Thymus (tissue), 14 donors: ENCODE measurements around the gene DDX55. TPM values are rescaled to one million over a fixed set of nuclear protein-coding genes. Genes with fewer than 3 reads are reported as not detected.
"Not testable (repeated sequence)": the region's sequence is repeated elsewhere in the genome, so short reads cannot be mapped to it uniquely, and the experiment has no call there.

Experiments
- DNase-seq, 9 donors: peaks; one replicate each; pipeline ENCODE4 v3.0.0-alpha.2; 2013; ENCODE audit warnings: low spot score in 9 of 9, low read depth in 6 of 9, missing footprints in 1 of 9
- H3K27ac ChIP-seq, 2 donors: one replicate each; pipeline ENCODE4 v1.5.1; 2013; ENCODE audit warnings: control low read depth in 1 of 2, low read depth in 1 of 2, low read length in 1 of 2, mild to moderate bottlenecking in 1 of 2, moderate library complexity in 1 of 2
- H3K27me3 ChIP-seq, 2 donors: one replicate each; pipeline ENCODE4 v1.5.1; 2013; ENCODE audit warnings: low read length in 1 of 2; ENCODE audit not compliant: control insufficient read depth in 2 of 2, insufficient read depth in 1 of 2
- H3K36me3 ChIP-seq, 2 donors: one replicate each; pipeline ENCODE4 v1.5.1; 2013; ENCODE audit warnings: low read length in 1 of 2, mild to moderate bottlenecking in 1 of 2, moderate library complexity in 1 of 2; ENCODE audit not compliant: control insufficient read depth in 2 of 2, insufficient read depth in 2 of 2
- H3K4me1 ChIP-seq, 2 donors: one replicate each; pipeline ENCODE4 v1.5.1; 2013; ENCODE audit warnings: low read length in 2 of 2; ENCODE audit not compliant: control insufficient read depth in 2 of 2, insufficient read depth in 2 of 2
- H3K4me3 ChIP-seq, 2 donors: one replicate each; pipeline ENCODE4 v1.5.1; 2013; ENCODE audit warnings: low read length in 2 of 2, control low read depth in 1 of 2, mild to moderate bottlenecking in 1 of 2
- H3K9me3 ChIP-seq, 2 donors: one replicate each; pipeline ENCODE4 v1.5.1; 2013; ENCODE audit warnings: low read length in 1 of 2, mild to moderate bottlenecking in 1 of 2; ENCODE audit not compliant: control insufficient read depth in 2 of 2, insufficient read depth in 1 of 2
- WGBS: extraction: QIAGEN DNeasy Blood & Tissue Kit; methylation state at CpG from one replicate; pipeline ENCODE4 v1.1.7; 2013; 5-methylcytosine and 5-hydroxymethylcytosine counted together
- long read RNA-seq, 10 donors: transcript quantifications; one replicate each; lab custom pipeline, GENCODE V29; 2026
- polyA plus RNA-seq: library from polyadenylated mRNA; stranded (reverse); fragments of 200-250 nt; gene quantifications from one replicate; pipeline ENCODE4 v1.2.3, GENCODE V29; 2013
- total RNA-seq: library from RNA; stranded (reverse); fragments of 120-200 nt; gene quantifications from one replicate; pipeline ENCODE4 v1.2.4, GENCODE V29; 2013
- donor health status: healthy.

DDX55 gene
- total RNA-seq (29.4 TPM), polyA plus RNA-seq (19.5 TPM)
- long read RNA-seq, donor 1: 0 reads
- long read RNA-seq, donor 2: 0 reads
- long read RNA-seq, donor 3, partial matches to known transcripts: 38 of 40 reads
- long read RNA-seq, donor 3, other reads (novel, unspliced or antisense): 0 of 40 reads
- long read RNA-seq, donor 4, partial matches to known transcripts: 44 of 70 reads
- long read RNA-seq, donor 4, other reads (novel, unspliced or antisense): 23 of 70 reads
- long read RNA-seq, donor 5, partial matches to known transcripts: 62 of 109 reads
- long read RNA-seq, donor 5, other reads (novel, unspliced or antisense): 43 of 109 reads
- long read RNA-seq, donor 6, partial matches to known transcripts: 18 of 21 reads
- long read RNA-seq, donor 6, other reads (novel, unspliced or antisense): 0 of 21 reads
- long read RNA-seq, donor 7, partial matches to known transcripts: 9 of 10 reads
- long read RNA-seq, donor 7, other reads (novel, unspliced or antisense): 0 of 10 reads
- long read RNA-seq, donor 8, partial matches to known transcripts: 7 of 8 reads
- long read RNA-seq, donor 8, other reads (novel, unspliced or antisense): 0 of 8 reads
- long read RNA-seq, donor 9, partial matches to known transcripts: 15 of 17 reads
- long read RNA-seq, donor 9, other reads (novel, unspliced or antisense): 0 of 17 reads
- long read RNA-seq, donor 10, partial matches to known transcripts: 8 of 11 reads
- long read RNA-seq, donor 10, other reads (novel, unspliced or antisense): 0 of 11 reads

DNA sequence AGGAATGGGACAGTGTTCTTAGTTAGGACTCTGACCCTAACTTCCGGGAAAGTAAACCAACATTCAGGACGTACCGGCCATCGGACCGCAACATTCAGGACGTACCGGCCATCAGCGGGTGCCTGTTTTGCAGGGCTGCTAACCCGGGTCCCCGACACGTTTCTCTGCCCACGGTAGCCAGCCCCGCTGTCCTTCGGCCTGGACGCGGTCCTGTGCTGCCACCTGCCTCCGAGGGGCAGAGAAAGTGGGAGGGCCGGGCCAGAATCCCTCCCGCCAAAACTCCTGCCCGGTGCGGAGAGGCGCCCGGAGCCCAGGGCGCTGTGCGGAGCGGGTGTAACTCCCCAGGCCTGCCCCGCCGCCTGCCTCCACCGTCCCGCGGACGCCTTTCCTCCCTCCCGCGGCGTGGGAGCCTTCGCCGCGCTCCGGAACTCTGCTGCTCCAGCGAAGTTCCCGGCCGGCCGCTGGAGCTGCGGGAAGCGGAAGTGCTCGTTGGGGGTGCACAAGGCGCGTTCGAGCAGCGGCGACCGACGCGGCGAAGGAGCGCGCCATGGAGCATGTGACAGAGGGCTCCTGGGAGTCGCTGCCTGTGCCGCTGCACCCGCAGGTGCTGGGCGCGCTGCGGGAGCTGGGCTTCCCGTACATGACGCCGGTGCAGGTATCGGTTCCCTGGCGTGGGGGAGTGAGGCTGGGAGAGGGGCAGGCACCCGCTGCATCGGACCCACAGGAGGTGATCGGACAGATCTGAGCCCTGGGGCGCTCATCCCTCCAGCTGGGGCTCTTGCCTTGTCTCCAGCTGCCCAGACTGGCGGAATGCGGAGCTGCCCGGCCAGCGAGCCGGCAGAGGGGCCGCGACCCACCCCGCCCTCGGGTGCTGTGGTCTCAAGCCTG is at the start of gene DDX55:
TSS of gene DDX55 (plus strand) at position 498 of the 888 bp plus-strand sequence. CDS start at position 548, 50 bp downstream.
- no peaks in the 10 kb centered on the region for H3K27me3 ChIP-seq
- DNase-seq: peak; percentile 65 to 93 (median 80)
- H3K9me3 ChIP-seq: no peaks in the 10 kb centered on the region
- under 1% methylated on average over 81 of the region's 81 CpGs for WGBS
- H3K36me3 ChIP-seq: peaks cover 21 to 49% of the 10 kb centered on the region in 2 donors
- peak within 1 kb of the TSS; percentile 84 to 99 for H3K4me3 ChIP-seq
- peaks cover 6 to 27% of the 10 kb centered on the region in 2 donors for H3K4me1 ChIP-seq
- H3K27ac ChIP-seq: peak within 1 kb of the TSS; percentile 85

GRCh38 chr12:123554136-123554535 is 47.8 kb upstream of the DDX55 start:
- H3K4me3 ChIP-seq, H3K9me3 ChIP-seq, H3K27ac ChIP-seq, H3K36me3 ChIP-seq, DNase-seq, H3K4me1 ChIP-seq, H3K27me3 ChIP-seq: not testable (repeated sequence)
- WGBS: 83% methylated on average over 2 of the region's 2 CpGs

DNA sequence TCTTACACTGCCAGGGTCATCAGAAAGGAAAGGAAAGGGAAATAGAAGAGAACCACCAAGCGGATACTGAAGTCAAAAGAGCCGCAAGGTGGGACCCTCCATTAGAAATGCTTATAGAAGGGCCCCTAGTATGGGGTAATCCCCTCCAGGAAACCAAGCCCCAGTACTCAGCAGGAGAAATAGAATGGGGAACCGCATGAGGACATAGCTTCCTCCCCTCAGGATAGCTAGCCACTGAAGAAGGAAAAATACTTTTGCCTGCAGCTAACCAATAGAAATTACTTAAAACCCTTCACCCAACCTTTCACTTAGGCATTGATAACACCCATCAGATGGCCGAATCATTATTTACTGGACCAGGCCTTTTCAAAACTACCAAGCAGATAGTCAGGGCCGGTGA is 47.1 kb upstream of the DDX55 start:
- H3K36me3 ChIP-seq, H3K9me3 ChIP-seq, H3K27ac ChIP-seq, H3K4me1 ChIP-seq, H3K4me3 ChIP-seq, DNase-seq, H3K27me3 ChIP-seq: not testable (repeated sequence)
- WGBS: 95% methylated on average over 5 of the region's 5 CpGs

DNA sequence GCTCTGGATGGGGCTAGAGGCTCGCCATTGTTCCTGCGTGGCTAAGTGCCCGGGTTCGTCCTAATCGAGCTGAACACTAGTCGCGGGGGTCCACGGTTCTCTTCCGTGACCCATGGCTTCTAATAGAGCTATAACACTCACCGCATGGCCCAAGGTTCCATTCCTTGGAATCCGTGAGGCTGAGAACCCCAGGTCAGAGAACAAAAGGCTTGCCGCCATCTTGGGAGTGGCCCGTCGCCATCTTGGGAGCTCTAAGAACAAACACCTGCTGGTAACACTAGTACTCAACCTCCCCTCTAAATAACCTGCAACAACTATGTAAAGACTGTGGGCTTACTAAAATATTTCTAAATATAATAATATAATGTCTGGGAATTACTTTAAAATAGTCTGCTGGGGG is 43.4 kb upstream of the DDX55 start:
- H3K9me3 ChIP-seq, DNase-seq: not testable (repeated sequence)
- WGBS: 97% methylated on average over 14 of the region's 14 CpGs

DNA sequence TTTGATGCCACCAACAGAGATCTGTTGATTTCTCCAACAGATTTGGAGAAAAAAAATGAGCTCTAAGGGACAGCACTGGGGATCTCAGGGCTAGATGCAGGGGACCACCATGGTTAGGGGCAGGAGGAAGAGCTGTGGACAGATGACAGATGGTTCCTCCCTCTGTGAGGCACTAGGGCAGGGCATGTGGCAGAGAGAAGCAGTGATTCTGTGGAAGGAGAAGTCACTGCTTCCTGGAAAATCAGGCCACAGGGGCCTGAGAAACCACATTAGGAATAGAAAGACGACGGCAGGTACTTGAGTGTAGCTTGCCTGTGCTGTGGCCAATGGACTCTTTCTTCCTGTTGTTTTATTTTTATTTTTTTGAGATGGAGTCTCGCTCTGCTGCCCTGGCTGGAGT is 42.4 kb upstream of the DDX55 start:
- no peaks in the 10 kb centered on the region for H3K9me3 ChIP-seq
- H3K4me3 ChIP-seq: no peak overlapping the region
- H3K27ac ChIP-seq: no peak overlapping the region
- no peak for DNase-seq
- WGBS: 28% methylated on average over 3 of the region's 3 CpGs
- H3K27me3 ChIP-seq: no peaks in the 10 kb centered on the region
- no peaks in the 10 kb centered on the region for H3K36me3 ChIP-seq
- H3K4me1 ChIP-seq: no peaks in the 10 kb centered on the region

More for the DNA sequence above, 43.4 kb upstream of the DDX55 start:
- H3K4me1 ChIP-seq, H3K27ac ChIP-seq, H3K27me3 ChIP-seq, H3K36me3 ChIP-seq, H3K4me3 ChIP-seq: not testable (repeated sequence)

GRCh38 chr12:123571343-123571813 is 30.5 kb upstream of the DDX55 start:
- no peak overlapping the region for H3K27ac ChIP-seq
- 94% methylated on average over 4 of the region's 4 CpGs for WGBS
- no peak overlapping the region for H3K4me3 ChIP-seq
- no peaks in the 10 kb centered on the region for H3K27me3 ChIP-seq
- H3K4me1 ChIP-seq: peaks cover 5 to 13% of the 10 kb centered on the region in 2 donors
- no peak for DNase-seq
- no peaks in the 10 kb centered on the region for H3K36me3 ChIP-seq
- H3K9me3 ChIP-seq: no peaks in the 10 kb centered on the region

DNA sequence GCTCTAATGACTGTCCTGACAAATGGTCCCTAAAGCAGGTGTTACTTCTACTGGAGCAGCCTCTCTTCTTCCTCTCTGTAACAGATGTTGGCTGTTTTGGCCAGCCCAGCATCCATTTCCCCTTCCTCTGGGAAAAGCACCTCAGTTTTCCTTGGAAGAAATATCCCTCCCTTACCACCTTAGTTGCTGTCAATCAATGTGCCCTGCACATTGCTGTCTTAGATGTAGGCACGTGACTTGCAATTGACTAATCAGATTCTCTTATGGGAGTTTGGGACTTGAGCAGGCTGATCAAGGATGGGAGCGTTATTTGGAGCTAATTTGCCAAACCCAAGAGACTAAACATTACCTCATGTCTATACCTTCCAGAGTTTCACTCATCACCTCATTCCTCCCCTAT is 29.5 kb upstream of the DDX55 start:
- H3K4me3 ChIP-seq: no peak overlapping the region
- H3K36me3 ChIP-seq: no peaks in the 10 kb centered on the region
- no peaks in the 10 kb centered on the region for H3K27me3 ChIP-seq
- H3K9me3 ChIP-seq: no peaks in the 10 kb centered on the region
- H3K27ac ChIP-seq: no peak overlapping the region
- H3K4me1 ChIP-seq: peaks cover 5 to 13% of the 10 kb centered on the region in 2 donors
- WGBS: 66% methylated on average over 2 of the region's 2 CpGs
- DNase-seq: no peak

DNA sequence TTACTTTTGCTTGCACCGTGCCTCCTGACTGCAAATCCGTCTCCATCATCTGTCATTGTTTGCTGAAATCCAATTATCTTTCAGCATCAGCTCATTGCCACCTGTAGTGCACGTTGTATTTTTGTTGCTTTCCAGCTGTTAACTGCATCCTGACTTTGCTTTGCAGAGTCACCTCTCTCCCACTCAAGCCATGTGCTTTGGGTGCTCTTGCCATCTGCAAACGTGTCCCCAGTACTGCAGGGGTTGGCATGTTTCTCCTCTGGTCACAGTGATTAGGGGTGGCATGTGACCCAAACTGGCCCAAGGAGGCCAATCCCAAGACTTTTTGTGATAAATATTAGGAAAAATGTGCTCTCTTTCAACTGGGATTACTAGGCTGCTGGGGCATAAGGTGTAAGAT is 28.0 kb upstream of the DDX55 start:
- Histone ChIP-seq H3K27me3 (no peaks in the 10 kb centered on the region), H3K4me3 (no peak overlapping the region)
- 48% methylated on average over 4 of the region's 4 CpGs for WGBS

More for the DNA sequence above, 28.0 kb upstream of the DDX55 start:
- no peaks in the 10 kb centered on the region for H3K9me3 ChIP-seq
- H3K4me1 ChIP-seq: peaks cover 5 to 13% of the 10 kb centered on the region in 2 donors
- H3K27ac ChIP-seq: no peak overlapping the region
- no peaks in the 10 kb centered on the region for H3K36me3 ChIP-seq
- no peak for DNase-seq
